GM21515 (cell line): ENCODE measurements around the gene DLST.

ENCODE experiments used
- ATAC-seq: cut with Tn5 transposase; IDR thresholded peaks from one replicate; pipeline ENCODE4 v1.9.1; 2021; ENCODE audit not compliant: unreplicated experiment

Gene DLST

GRCh38 chr14:74893614-74894091 lies 11.9 kb downstream of the DLST start:
- ATAC-seq, result peak; percentile 47

DNA sequence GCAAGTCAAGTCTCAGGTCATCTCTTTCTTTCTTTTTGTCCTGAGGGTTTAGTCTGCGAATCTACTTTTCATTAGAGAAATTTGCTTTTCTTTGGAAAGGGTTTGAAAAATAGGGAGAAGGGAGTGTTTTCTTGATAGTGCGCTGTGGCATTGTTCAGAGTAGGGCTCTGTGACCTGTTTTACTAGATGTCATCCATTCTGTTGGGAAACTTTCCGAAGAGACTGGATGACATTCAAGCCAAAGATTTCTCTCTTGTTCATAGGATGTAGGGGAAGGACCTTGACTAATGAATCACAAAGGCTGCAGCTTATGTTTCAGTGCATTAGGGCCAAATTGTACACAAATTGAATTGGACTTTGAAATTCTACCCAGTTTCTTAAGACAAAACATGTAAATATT lies 14.7 kb downstream of the DLST start:
- no peak for ATAC-seq

- ATAC-seq, result no peak
Measured at GRCh38 chr14:74897642-74898041, 15.9 kb downstream of the DLST start.

DNA sequence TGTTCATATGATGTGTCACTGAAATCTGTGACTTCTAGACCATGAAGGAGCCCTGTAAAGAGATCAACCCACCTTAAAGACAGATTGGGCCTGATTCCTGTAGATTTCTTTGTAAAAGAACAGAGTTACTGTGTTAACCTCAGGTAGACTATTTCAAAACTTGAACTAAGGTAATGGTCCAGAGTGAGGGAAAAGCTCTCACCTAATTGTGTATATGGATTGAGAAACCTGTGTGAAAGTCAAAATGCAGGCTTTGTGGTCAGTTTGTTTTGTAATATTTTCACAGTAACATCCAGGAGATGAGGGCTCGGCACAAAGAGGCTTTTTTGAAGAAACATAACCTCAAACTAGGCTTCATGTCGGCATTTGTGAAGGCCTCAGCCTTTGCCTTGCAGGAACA lies 16.4 kb downstream of the DLST start:
- no peak for ATAC-seq

GRCh38 chr14:74898694-74899093 lies 17.0 kb downstream of the DLST start:
- no peak for ATAC-seq

DNA sequence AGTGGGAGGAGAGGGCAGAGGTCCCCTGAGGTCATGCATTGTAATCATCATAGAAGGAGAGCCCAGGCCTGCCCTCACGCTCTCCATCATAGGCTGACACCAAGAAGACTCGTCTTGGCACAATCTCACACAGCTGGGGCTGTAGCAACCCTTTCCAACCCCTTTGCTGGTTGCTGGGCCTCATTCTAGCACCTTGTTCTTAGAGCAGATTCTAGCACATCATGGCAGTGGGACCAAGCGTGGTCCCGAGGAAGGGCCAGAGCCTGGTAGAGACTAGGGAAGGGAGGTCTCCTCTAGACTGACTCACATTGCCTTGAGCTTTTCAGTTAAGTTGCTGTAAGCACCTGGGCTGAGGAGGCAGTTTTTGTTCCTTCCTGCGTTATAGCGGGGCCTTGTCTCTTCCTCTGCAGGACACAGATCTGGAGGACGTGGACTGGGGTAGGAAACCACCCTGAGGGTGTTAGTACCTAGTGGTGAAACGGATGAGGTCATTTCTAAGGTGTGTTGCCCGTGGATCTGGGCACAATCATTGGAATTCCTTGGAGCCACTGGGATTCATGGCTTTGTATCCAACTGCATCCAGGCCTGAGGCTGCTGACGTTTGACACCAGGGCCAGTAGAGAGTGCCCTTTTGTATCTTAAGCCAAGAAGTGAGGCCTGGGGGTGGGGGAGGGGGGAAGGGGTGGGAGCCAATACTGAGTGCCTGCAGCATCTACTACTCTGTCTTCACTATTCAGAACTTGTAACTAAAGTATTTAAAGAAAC lies 21.4 kb downstream of the DLST start:
- no peak for ATAC-seq

DNA sequence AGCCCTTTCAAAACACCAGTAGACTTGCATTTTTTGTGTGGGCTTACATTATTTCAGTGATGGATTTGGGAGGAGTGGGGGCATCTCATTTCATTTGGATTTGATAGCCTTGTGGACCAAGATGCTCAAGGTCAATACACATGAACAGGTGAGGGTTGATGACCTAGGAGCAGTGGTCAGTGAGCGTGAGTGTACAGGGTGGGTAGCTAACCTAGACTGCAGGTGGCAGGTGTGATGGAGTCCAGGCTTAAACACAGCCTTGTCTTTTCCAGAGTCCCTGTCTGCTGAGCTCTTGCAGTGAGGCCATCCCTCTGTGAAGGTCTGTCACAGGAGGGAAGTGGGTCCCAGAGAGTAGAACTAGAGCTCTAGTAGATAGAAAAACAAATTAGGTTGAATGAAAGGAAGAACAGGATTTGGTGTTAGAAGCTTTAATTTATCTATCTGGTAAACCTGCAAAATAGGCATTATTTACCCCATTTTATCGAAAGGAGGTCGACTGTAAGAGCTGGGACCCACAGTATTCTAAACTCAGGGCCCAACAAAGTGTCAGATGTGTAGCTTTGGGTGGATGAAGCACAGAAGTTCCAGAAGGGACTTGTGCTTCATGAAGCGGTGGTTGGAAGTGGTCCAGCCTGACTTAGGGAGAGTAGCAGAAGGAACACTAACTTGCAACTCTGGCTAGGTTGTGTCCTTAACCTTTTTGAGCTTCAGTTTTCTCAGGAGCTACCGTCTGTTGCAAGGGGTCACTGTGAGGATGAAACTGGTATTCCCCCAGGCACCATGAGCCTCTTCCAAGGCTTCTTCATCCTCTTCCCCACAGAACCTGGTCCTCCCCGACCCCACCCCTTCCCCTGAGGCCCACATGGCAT lies 23.2 kb downstream of the DLST start:
- no peak for ATAC-seq

DNA sequence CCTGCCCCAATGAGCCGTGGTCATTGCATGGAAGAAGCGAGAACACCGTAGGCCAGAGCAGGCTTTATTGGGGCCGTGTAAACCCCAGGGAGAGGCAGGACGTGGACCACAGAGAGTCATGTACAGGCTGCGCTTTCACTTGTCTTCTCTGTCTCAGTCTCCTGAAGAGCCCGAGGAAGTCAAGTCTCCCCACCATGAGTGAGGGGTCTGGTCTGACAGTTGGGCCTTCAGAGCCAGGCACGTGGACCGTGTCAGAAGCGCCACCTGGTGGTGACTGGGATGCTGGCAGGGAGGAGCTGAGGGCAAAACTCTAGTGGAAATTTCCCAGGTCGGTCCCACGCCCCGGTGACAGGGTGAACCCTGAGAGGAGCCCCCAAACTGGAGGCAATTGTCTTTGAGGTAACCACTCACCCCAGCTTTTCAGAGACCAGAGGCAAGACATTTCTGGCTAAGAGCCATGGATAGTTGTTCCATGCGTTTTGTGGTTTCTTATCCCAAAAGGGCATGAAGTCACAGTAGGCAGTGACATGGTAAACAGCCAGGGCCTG lies 24.0 kb downstream of the DLST start:
- ATAC-seq, result no peak

DNA sequence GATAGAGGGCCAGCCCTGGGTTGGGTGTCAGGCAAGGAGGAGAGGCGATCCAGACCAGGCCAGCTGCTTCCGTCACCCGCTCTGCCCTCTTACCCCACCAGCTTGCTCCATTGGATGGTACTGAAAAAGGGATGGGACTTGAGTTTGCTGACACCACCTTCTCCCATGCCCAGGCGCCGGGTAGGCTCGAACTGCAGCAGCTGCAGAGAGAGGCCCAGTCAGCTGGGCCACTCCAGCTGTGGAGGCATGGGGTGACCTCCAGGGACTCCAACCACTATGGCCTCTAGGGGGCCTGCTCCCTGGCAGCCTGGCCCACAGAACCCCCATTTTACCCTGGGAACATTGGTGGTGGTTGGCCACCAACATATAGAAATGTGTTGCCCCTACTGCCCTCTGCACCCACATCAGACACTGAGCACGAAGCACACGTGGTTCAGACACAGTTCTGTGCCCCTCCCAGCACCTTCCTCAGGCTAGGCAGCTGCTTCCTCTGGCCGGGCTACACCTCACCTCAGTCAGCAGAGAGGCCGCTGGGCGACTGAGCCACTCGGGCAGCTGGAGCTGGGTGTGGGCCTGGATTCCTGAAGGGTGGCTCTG lies 25.3 kb downstream of the DLST start:
- no peak for ATAC-seq

GRCh38 chr14:74907744-74908143 lies 26.0 kb downstream of the DLST start:
- ATAC-seq, result no peak

DNA sequence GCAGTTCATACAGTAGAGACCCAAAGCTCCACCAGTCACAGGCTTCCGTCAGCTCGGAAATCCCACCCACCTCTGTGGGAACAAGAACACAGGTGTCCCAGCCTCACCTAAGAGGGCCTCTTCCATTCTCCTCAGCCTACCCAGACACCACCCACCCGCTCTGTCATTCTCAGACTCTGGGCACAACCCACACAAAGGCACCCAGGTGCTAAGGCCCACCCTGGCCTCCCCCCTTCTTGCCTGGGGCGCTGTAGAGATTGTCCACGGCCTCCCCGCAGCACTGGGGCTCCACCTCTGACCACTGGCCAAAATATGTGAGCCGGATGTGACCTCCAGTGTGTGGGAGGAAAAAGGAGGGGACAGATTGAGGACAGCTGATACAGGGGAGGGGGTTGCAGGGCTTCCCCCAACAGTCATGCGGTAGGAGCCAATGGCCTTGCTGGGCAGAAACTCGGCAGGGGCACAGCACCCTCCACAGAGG lies 27.2 kb downstream of the DLST start:
- no peak for ATAC-seq

DNA sequence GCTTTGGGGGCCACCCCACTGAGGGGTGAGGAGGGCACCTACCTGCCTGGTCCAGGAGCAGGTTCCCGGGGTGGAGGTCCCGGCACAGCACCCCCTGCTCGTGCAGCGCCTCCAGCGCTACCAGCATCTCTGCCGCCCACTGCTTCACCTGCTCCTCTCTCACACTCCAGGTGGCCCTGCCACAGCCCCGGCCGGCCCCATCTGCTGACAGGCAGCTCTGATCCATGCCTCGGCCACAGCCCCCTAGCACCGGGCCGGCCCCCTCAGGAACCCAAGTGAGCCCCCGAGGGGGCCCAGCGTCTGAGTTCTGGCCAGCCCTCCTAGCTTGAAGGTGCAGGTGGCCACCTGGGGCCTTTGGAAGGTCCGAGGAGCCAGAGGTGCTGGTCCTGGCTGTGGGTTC lies 27.8 kb downstream of the DLST start:
- ATAC-seq, result no peak

DNA sequence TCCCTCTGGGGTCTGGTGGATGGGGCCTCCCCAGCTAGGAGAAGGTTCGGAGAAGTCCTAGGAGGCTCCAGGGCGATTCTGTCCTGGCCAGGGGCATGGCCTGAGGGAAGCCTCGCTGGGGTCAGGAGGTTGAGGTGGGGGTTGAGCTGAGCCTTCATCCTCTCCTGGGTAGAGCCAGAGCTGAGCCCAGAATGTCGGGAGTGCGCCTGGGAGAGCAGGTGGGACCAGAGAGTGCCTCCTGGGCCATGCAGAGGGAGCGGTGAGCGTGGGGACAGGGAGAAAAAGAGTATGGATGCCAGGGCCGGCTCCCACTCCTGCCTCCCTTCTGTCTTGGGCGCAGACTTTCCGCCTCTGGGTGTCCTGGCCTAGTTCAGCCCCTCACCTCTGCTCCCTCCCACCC lies 28.2 kb downstream of the DLST start:
- ATAC-seq, result no peak

DNA sequence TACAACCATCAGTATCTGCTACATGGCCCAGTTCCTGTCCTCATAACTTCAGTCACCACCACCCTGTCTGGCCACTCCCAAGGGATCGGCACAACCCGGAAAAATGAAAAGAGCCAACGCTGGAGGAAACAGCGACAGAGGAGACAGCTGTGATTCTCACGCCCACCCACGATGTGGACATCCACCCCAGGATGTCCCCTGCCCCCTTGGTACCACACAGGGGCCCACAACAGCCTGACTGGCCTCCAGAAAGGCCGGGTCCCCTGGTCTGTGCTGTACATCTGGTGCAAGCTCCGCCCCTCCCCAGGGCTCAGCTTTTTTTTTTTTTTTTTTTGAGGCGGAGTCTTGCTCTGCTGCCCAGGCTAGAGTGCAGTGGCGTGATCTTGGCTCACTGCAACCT lies 28.8 kb downstream of the DLST start:
- ATAC-seq, result no peak

GRCh38 chr14:74911221-74911620 lies 29.5 kb downstream of the DLST start:
- ATAC-seq, result no peak

DNA sequence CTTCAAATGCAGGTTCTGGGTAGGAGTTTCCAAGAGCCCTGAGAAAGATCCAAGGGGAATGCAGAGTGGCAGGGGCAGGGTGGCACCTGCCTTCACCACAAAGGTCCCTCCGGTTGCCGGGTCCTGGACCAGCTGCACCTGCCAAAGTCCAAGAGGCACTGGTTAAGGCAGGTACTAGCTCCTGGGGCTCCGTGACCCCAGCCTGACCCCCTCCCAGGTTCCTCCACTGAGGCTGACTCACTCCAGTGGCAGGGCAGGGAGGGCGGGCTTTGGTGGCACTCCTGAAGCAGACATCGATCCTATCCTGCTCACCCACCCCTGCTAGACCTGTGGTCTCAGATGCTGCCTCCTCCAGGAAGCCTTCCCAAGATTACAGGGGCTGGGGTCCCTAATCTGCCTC lies 30.0 kb downstream of the DLST start:
- no peak for ATAC-seq

DNA sequence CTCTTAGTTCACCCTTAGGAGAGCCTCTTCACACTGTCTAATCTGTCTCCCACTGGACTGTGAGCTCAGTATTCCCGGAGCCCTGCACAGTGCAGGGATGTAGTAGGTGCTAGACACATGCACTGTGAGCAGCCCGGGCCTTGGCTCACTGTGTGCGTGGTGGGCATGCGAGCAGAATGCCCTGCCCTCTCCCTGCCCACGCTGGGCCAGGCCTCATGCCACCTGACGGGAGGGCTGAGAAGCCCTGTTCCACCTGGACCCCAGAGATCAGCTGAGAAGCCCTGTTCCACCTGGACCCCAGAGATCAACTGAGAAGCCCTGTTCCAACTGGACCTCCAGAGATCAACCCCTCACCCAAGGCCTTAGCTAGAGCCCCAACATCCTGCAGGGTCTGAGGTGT lies 30.4 kb downstream of the DLST start:
- ATAC-seq, result no peak

DNA sequence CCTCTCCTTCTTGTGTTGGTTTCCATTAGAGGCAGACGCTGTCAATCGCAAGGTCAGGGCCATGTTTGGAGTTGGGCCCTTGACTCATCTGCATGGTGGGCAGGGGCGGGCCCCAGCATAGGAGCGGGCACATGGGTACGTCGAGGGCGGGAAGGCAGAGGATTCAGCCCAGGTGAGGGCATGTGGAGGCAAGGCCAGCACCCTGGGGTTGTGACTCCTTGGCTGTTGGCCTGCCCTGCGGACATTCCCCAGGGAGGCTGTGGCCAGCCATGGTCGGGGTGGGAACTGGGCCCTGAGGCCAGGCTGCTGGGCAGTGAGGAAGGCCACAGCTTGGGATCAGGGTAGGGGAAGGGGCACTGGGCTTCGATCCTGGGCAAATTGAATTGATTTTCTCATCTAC lies 31.1 kb downstream of the DLST start:
- ATAC-seq, result no peak

GRCh38 chr14:74913393-74913910 lies 31.7 kb downstream of the DLST start:
- ATAC-seq, result no peak

DNA sequence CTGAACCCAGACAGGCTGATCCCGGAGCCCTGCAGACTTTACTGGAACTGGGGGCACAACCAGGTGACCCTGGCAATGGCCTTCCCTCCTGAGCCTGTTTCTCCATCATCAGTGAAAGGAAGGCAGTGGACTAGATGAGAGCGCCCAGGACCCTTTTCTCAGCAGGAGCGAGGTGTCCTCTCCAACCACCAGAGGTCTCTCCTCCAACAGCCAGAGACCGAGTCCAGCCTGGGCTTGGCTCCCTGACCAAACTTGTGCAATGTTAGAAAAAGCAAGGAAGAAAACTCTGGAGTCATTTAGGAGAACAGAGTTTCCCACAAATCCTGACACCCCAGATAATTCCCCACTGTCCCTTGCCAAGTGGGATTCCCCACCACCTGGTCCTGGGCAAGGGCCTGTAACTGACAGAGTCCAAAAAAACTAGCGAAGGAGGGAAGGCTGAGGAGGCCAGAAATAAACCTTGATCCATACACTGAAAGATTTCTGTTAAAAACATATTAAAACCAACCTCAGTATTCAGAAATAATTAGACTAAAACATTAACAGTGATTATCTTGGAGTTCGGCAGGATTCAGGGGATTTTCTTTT lies 32.4 kb downstream of the DLST start:
- no peak for ATAC-seq

- ATAC-seq, result no peak
Measured at GRCh38 chr14:74915426-74915825, 33.7 kb downstream of the DLST start.
